WTC11 (cell line): ENCODE results near the gene TBC1D20. TPM values are rescaled to one million over a fixed set of nuclear protein-coding genes. Genes with fewer than 3 reads are reported as not detected.
"Not testable (repeated sequence)": the region's sequence is repeated elsewhere in the genome, so short reads cannot be mapped to it uniquely, and the experiment has no call there.

Experiments used
- ATAC-seq: fragments of 200-7000 bp; cut with Tn5 transposase; 2 replicates; pipeline ENCODE4 v1.10.0; 2021; ENCODE audit warnings: mild to moderate bottlenecking, moderate library complexity
- CTCF ChIA-PET: fragments of 300-600 bp; sonication (Branson Sonifier 250); formaldehyde crosslinking; loops from one replicate; lab custom pipeline; 2021; ENCODE audit warnings: antibody characterized with exemption; lab: Charles Lee
- POLR2A ChIA-PET: fragments of 350-600 bp; sonication (Branson Sonifier 250); formaldehyde crosslinking; loops from one replicate; lab custom pipeline; 2021; ENCODE audit warnings: antibody characterized with exemption; lab: Charles Lee
- DNase-seq: peaks from one replicate; pipeline ENCODE4 v3.0.0; 2021; ENCODE audit warnings: low spot score
- H3K27ac Mint-ChIP-seq: 2 replicates; pipeline ENCODE4 v1.8.0; 2021; ENCODE audit warnings: mixed read lengths
- H3K27me3 Mint-ChIP-seq: 2 replicates; pipeline ENCODE4 v1.8.0; 2021; ENCODE audit warnings: low read depth, mild to moderate bottlenecking, moderate library complexity, mixed read lengths
- H3K36me3 Mint-ChIP-seq: 2 replicates; pipeline ENCODE4 v1.8.0; 2021; ENCODE audit warnings: mixed read lengths
- H3K4me1 Mint-ChIP-seq: 2 replicates; pipeline ENCODE4 v1.8.0; 2022; ENCODE audit warnings: mixed read lengths
- H3K4me3 Mint-ChIP-seq: 2 replicates; pipeline ENCODE4 v1.8.0; 2021; ENCODE audit warnings: mild to moderate bottlenecking, moderate library complexity, mixed read lengths
- H3K9me3 Mint-ChIP-seq: 2 replicates; pipeline ENCODE4 v1.8.0; 2021; ENCODE audit warnings: mixed read lengths
- ARID4B ChIP-seq: sonication (generic); formaldehyde crosslinking; IDR thresholded peaks from 2 replicates; pipeline ENCODE4 v1.8.0; 2023; ENCODE audit warnings: missing genetic modification reagents, mild to moderate bottlenecking, borderline replicate concordance
- ATF3 ChIP-seq: sonication (generic); formaldehyde crosslinking; conservative IDR thresholded peaks from 2 replicates; pipeline ENCODE4 v1.8.1; 2022; ENCODE audit warnings: mild to moderate bottlenecking, missing genetic modification reagents
- E2F1 ChIP-seq: sonication (generic); formaldehyde crosslinking; IDR thresholded peaks from 2 replicates; pipeline ENCODE4 v1.8.0; 2022; ENCODE audit warnings: mild to moderate bottlenecking, missing genetic modification reagents
- MXD4 ChIP-seq: fragments of 250-450 bp; sonication (Bioruptor Pico); IDR thresholded peaks from 2 replicates; pipeline ENCODE4 v1.8.0; 2021; ENCODE audit warnings: mild to moderate bottlenecking, moderate library complexity, borderline replicate concordance
- NR3C1 ChIP-seq: sonication (generic); formaldehyde crosslinking; conservative IDR thresholded peaks from 2 replicates; pipeline ENCODE4 v1.8.1; 2023; ENCODE audit warnings: low read depth, mild to moderate bottlenecking, missing genetic modification reagents
- OVOL2 ChIP-seq: fragments of 250-450 bp; sonication (Bioruptor Pico); IDR thresholded peaks from 2 replicates; pipeline ENCODE4 v1.9.0; 2021; ENCODE audit warnings: mild to moderate bottlenecking, borderline replicate concordance
- RELA ChIP-seq: sonication (generic); formaldehyde crosslinking; IDR thresholded peaks from 2 replicates; pipeline ENCODE4 v1.8.1; 2022; ENCODE audit warnings: missing genetic modification reagents, mild to moderate bottlenecking, borderline replicate concordance
- SMAD3 ChIP-seq: sonication (generic); formaldehyde crosslinking; IDR thresholded peaks from 2 replicates; pipeline ENCODE4 v1.8.0; 2022; ENCODE audit warnings: missing genetic modification reagents, mild to moderate bottlenecking, borderline replicate concordance
- TEAD4 ChIP-seq: sonication (generic); formaldehyde crosslinking; IDR thresholded peaks from 2 replicates; pipeline ENCODE4 v1.8.0; 2022; ENCODE audit warnings: mild to moderate bottlenecking, missing genetic modification reagents
- TP53 ChIP-seq: sonication (generic); formaldehyde crosslinking; IDR thresholded peaks from 2 replicates; pipeline ENCODE4 v1.8.1; 2023; ENCODE audit warnings: mild to moderate bottlenecking, missing genetic modification reagents
- ZBTB21 ChIP-seq: sonication (generic); formaldehyde crosslinking; IDR thresholded peaks from 2 replicates; pipeline ENCODE4 v1.8.1; 2023; ENCODE audit warnings: mild to moderate bottlenecking, missing genetic modification reagents, borderline replicate concordance
- ZNF532 ChIP-seq: fragments of 250-450 bp; sonication (Bioruptor Pico); IDR thresholded peaks from 2 replicates; pipeline ENCODE4 v1.9.0; 2021; ENCODE audit warnings: mild to moderate bottlenecking, borderline replicate concordance
- total RNA-seq: library from RNA; stranded (reverse); gene quantifications from 3 replicates; pipeline ENCODE4 v1.2.3, GENCODE V29; 2021

The TBC1D20 gene
- total RNA-seq, 1 experiment from 2014 or later: 14.6 TPM

- TF ChIP-seq ZNF532 (CRISPR knock-in tag): no peak
- TF ChIP-seq SMAD3 (CRISPR knock-in tag): no peak
- no peak for TF ChIP-seq ATF3 (CRISPR knock-in tag)
- TF ChIP-seq ARID4B (CRISPR knock-in tag): no peak
These were observed 74.0 kb downstream of the TBC1D20 start (continued) for GRCh38 chr20:388034-388994.

- POLR2A ChIA-PET: interaction anchor here (0.6 kb wide), 1 partner anchor 8 kb away, joined by 3 read pairs; no protein-coding TSS in a partner anchor
- H3K27ac Mint-ChIP-seq: no peak overlapping the region
- CTCF ChIA-PET: no interaction called here
- H3K4me3 Mint-ChIP-seq: no peak overlapping the region
- H3K27me3 Mint-ChIP-seq: peaks cover 10% of the 10 kb centered on the region
- no peak for ATAC-seq
- TF ChIP-seq OVOL2 (CRISPR knock-in tag) (no peak), RELA (CRISPR knock-in tag) (no peak), TEAD4 (CRISPR knock-in tag) (no peak), MXD4 (CRISPR knock-in tag) (no peak), E2F1 (CRISPR knock-in tag) (no peak), NR3C1 (CRISPR knock-in tag) (no peak), ZBTB21 (CRISPR knock-in tag) (no peak), TP53 (CRISPR knock-in tag) (no peak)
- TF ChIP-seq, all 79 proteins: peak for 0
- no peak for DNase-seq
- H3K4me1 Mint-ChIP-seq: no peaks in the 10 kb centered on the region
- peaks cover 10% of the 10 kb centered on the region; the same call in 1 of the 2 replicates for H3K36me3 Mint-ChIP-seq
- no peaks in the 10 kb centered on the region for H3K9me3 Mint-ChIP-seq
These were observed 74.8 kb downstream of the TBC1D20 start for GRCh38 chr20:387520-387919.

- H3K4me3 Mint-ChIP-seq, CTCF ChIA-PET, H3K9me3 Mint-ChIP-seq, H3K4me1 Mint-ChIP-seq, DNase-seq, ATAC-seq, H3K36me3 Mint-ChIP-seq, H3K27ac Mint-ChIP-seq: not testable (repeated sequence)
- H3K27me3 Mint-ChIP-seq: peaks cover 16% of the 10 kb centered on the region
- POLR2A ChIA-PET: interaction anchor here (0.8 kb wide), 1 partner anchor 14 kb away, joined by 3 read pairs; no protein-coding TSS in a partner anchor
These were observed 75.7 kb downstream of the TBC1D20 start for GRCh38 chr20:386634-387033.
